Adrenal gland (tissue), 5 donors: ENCODE results near the gene EPB41L2.
"Not testable (repeated sequence)": the region's sequence is repeated elsewhere in the genome, so short reads cannot be mapped to it uniquely, and the experiment has no call there.

Experiments used
- POLR2A ChIP-seq, 2 donors: fragments of 450-650 bp; IDR thresholded peaks; one replicate each; pipeline ENCODE4 v1.6.1; 2017; ENCODE audit warnings: antibody characterized with exemption in 2 of 2, mild to moderate bottlenecking in 2 of 2, moderate library complexity in 1 of 2
- TF ChIP-seq, protein P1 (sequence below), 6 experiments: fragments of 450-650 bp in 4 of 6; fragments of 200-600 bp in 2 of 6; sonication (generic) in 1 of 6; IDR thresholded peaks; 1 replicate in 5 of 6; 2 replicates in 1 of 6; pipeline versions ENCODE4 v1.5.1 to v1.8.0; 2016 to 2021; ENCODE audit warnings: antibody characterized with exemption in 6 of 6, mild to moderate bottlenecking in 2 of 6, moderate library complexity in 1 of 6
- donor health status: DM: no; HTN: no; CAD: no.

DNA sequence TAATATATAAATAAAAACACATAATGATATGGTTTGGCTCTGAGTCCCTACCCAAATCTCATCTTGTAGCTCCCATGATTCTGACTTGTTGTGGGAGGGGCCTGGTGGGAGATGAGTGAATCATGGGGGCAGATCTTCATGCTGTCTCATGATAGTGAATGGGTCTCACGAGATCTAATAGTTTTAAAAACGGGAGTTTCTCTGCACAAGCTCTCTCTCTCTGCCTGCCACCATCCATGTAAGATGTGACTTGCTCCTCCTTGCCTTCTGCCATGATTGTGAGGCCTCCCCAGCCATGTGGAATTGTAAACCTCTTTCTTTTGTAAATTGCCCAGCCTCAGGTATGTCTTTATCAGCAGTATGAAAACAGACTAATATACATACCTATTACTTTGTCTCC is 147.4 kb downstream of the EPB41L2 start:
- TF ChIP-seq, protein P1, sequence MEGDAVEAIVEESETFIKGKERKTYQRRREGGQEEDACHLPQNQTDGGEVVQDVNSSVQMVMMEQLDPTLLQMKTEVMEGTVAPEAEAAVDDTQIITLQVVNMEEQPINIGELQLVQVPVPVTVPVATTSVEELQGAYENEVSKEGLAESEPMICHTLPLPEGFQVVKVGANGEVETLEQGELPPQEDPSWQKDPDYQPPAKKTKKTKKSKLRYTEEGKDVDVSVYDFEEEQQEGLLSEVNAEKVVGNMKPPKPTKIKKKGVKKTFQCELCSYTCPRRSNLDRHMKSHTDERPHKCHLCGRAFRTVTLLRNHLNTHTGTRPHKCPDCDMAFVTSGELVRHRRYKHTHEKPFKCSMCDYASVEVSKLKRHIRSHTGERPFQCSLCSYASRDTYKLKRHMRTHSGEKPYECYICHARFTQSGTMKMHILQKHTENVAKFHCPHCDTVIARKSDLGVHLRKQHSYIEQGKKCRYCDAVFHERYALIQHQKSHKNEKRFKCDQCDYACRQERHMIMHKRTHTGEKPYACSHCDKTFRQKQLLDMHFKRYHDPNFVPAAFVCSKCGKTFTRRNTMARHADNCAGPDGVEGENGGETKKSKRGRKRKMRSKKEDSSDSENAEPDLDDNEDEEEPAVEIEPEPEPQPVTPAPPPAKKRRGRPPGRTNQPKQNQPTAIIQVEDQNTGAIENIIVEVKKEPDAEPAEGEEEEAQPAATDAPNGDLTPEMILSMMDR (IDR thresholded peaks at IDR 0.05), result not testable (repeated sequence)
- not testable (repeated sequence) for TF ChIP-seq POLR2A (IDR thresholded peaks at IDR 0.05)
